ENCODE measurements around the gene ERCC1. TPM values are rescaled to one million over a fixed set of nuclear protein-coding genes. Genes with fewer than 3 reads are reported as not detected.

ERCC1 gene
- total and polyA plus RNA-seq, 2 of the 13 experiments (the other 11 are each of a cell fraction or from before 2014, with no cell fraction given): 40.0 to 66.4 TPM

DNA sequence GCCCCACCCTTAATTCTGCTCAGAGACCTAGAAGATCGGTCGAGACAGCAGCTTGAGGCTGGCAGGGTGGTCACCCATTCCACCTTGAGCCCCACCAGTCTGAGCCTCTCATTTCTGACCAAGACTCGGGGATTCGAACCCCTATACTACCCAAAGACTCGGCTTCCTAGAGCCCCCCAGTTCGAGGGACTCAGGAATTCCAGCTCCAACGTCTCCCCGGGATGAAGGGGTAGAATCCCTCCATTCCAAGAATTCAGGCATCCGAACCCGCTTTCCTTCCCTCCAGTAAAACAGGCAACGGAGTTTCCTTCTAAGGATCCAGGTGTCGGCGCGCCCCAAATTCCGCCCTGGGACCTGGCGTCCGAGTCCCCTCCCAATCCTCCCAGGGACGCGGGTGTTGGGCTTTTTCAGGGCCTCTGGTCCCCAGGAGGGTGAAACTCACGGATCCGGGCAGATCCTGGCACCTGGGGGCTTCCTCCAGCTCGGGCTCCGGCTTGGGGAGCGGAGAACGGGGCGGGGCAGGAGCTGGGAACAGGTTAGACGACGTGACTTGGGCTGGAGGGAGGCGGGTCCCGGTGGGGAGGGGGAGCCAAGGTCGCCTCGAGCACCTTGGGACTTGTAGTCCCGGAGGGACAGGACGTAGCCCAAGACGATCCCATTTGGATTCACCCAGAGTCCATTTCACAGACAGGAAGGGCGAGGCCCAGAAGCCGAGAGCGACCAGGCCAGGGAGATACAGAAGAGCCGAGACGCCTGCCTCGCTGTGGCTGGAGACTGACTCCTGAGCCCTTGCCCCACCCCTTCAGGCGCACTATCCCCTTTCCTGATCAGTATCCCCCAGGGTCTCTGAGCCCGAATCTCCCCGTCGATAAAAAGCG lies 18.9 kb downstream of the ERCC1 start, which contains the start of gene PPP1R13L (continued):
- TF ChIP-seq ARNT2 (CRISPR knock-in tag; IDR thresholded peaks at IDR 0.05; ENCODE audit: low read depth): no peak
- TF ChIP-seq NFYC (CRISPR knock-in tag; IDR thresholded peaks at IDR 0.05): no peak
- TF ChIP-seq, protein P1, sequence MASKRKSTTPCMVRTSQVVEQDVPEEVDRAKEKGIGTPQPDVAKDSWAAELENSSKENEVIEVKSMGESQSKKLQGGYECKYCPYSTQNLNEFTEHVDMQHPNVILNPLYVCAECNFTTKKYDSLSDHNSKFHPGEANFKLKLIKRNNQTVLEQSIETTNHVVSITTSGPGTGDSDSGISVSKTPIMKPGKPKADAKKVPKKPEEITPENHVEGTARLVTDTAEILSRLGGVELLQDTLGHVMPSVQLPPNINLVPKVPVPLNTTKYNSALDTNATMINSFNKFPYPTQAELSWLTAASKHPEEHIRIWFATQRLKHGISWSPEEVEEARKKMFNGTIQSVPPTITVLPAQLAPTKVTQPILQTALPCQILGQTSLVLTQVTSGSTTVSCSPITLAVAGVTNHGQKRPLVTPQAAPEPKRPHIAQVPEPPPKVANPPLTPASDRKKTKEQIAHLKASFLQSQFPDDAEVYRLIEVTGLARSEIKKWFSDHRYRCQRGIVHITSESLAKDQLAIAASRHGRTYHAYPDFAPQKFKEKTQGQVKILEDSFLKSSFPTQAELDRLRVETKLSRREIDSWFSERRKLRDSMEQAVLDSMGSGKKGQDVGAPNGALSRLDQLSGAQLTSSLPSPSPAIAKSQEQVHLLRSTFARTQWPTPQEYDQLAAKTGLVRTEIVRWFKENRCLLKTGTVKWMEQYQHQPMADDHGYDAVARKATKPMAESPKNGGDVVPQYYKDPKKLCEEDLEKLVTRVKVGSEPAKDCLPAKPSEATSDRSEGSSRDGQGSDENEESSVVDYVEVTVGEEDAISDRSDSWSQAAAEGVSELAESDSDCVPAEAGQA (IDR thresholded peaks at IDR 0.05; ENCODE audit: low read depth): no peak
- TF ChIP-seq, protein P1 (CRISPR knock-in tag; IDR thresholded peaks at IDR 0.05; ENCODE audit: borderline replicate concordance): no peak
- TF ChIP-seq, protein P2, sequence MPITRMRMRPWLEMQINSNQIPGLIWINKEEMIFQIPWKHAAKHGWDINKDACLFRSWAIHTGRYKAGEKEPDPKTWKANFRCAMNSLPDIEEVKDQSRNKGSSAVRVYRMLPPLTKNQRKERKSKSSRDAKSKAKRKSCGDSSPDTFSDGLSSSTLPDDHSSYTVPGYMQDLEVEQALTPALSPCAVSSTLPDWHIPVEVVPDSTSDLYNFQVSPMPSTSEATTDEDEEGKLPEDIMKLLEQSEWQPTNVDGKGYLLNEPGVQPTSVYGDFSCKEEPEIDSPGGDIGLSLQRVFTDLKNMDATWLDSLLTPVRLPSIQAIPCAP (CRISPR knock-in tag; IDR thresholded peaks at IDR 0.05; ENCODE audit: low read depth): no peak
- no peak; the same call in none of the 2 replicates for TF ChIP-seq ZNF501 (CRISPR knock-in tag; IDR thresholded peaks at IDR 0.05)
- TF ChIP-seq, protein P3, sequence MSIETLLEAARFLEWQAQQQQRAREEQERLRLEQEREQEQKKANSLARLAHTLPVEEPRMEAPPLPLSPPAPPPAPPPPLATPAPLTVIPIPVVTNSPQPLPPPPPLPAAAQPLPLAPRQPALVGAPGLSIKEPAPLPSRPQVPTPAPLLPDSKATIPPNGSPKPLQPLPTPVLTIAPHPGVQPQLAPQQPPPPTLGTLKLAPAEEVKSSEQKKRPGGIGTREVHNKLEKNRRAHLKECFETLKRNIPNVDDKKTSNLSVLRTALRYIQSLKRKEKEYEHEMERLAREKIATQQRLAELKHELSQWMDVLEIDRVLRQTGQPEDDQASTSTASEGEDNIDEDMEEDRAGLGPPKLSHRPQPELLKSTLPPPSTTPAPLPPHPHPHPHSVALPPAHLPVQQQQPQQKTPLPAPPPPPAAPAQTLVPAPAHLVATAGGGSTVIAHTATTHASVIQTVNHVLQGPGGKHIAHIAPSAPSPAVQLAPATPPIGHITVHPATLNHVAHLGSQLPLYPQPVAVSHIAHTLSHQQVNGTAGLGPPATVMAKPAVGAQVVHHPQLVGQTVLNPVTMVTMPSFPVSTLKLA (IDR thresholded peaks at IDR 0.05): no peak
- peak; percentile 66 for TF ChIP-seq PHF8 (CRISPR knock-in tag; IDR thresholded peaks at IDR 0.05)
- TF ChIP-seq PHF20 (CRISPR knock-in tag; IDR thresholded peaks at IDR 0.05): no peak
- TF ChIP-seq, protein P4, sequence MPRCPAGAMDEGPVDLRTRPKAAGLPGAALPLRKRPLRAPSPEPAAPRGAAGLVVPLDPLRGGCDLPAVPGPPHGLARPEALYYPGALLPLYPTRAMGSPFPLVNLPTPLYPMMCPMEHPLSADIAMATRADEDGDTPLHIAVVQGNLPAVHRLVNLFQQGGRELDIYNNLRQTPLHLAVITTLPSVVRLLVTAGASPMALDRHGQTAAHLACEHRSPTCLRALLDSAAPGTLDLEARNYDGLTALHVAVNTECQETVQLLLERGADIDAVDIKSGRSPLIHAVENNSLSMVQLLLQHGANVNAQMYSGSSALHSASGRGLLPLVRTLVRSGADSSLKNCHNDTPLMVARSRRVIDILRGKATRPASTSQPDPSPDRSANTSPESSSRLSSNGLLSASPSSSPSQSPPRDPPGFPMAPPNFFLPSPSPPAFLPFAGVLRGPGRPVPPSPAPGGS (CRISPR knock-in tag; IDR thresholded peaks at IDR 0.05): no peak
- TF ChIP-seq, protein P5, sequence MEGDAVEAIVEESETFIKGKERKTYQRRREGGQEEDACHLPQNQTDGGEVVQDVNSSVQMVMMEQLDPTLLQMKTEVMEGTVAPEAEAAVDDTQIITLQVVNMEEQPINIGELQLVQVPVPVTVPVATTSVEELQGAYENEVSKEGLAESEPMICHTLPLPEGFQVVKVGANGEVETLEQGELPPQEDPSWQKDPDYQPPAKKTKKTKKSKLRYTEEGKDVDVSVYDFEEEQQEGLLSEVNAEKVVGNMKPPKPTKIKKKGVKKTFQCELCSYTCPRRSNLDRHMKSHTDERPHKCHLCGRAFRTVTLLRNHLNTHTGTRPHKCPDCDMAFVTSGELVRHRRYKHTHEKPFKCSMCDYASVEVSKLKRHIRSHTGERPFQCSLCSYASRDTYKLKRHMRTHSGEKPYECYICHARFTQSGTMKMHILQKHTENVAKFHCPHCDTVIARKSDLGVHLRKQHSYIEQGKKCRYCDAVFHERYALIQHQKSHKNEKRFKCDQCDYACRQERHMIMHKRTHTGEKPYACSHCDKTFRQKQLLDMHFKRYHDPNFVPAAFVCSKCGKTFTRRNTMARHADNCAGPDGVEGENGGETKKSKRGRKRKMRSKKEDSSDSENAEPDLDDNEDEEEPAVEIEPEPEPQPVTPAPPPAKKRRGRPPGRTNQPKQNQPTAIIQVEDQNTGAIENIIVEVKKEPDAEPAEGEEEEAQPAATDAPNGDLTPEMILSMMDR (CRISPR knock-in tag; IDR thresholded peaks at IDR 0.05): 0 out of 2 replicates have a peak, but pooled peaks have one; percentile 20
- TF ChIP-seq ZNF703 (CRISPR knock-in tag; IDR thresholded peaks at IDR 0.05; ENCODE audit: borderline replicate concordance): no peak
- TF ChIP-seq ZNF672 (CRISPR knock-in tag; IDR thresholded peaks at IDR 0.05): no peak
- no peak for TF ChIP-seq ELF4 (CRISPR knock-in tag; IDR thresholded peaks at IDR 0.05; ENCODE audit: borderline replicate concordance)
- TF ChIP-seq SNAI1 (CRISPR knock-in tag; IDR thresholded peaks at IDR 0.05; ENCODE audit: borderline replicate concordance): 0 out of 2 replicates have a peak, but pooled peaks have one; percentile 33
- no peak for TF ChIP-seq ZNF337 (CRISPR knock-in tag; IDR thresholded peaks at IDR 0.05; ENCODE audit: borderline replicate concordance, low read depth)
- TF ChIP-seq ZNF547 (CRISPR knock-in tag; IDR thresholded peaks at IDR 0.05): no peak; the same call in 1 of the 2 replicates
